ENCODE results near the gene SMC4. TPM values are rescaled to one million over a fixed set of nuclear protein-coding genes. Genes with fewer than 3 reads are reported as not detected.
"Not testable (repeated sequence)": the region's sequence is repeated elsewhere in the genome, so short reads cannot be mapped to it uniquely, and the experiment has no call there.

Gene SMC4
- 100 to 1,000 TPM; 149 to 154 TPM for total RNA-seq

- ChIA-PET POLR2A (interaction anchor here (0.5 to 2.2 kb wide), 18 partner anchors 9 to 510 kb away, joined by 3 to 28 read pairs (median 4); partner anchors contain the start of gene TRIM59), CTCF (interaction anchor here (1.8 kb wide), 1 partner anchor 14 kb away, joined by 6 read pairs; no protein-coding TSS in a partner anchor)
- intact Hi-C loops (cut with micrococcal nuclease) = loop anchor here (5.0 kb wide), 1 partner anchor 43 kb away; no protein-coding TSS in a partner anchor
- peak within 1 kb of the TSS; percentile 99 for H3K27ac Mint-ChIP-seq
- H3K36me3 Mint-ChIP-seq (ENCODE audit: low read depth) = peaks cover 41% of the 10 kb centered on the region
- H3K9me3 Mint-ChIP-seq = no peaks in the 10 kb centered on the region
- H3K27me3 Mint-ChIP-seq = peaks cover 6% of the 10 kb centered on the region
- ATAC-seq (peak; percentile 97), DNase-seq (peak; percentile 97)
- no peak for TF ChIP-seq CTCF (IDR thresholded peaks at IDR 0.05)
- H3K4me1 Mint-ChIP-seq (ENCODE audit: low read depth) = peaks cover 22% of the 10 kb centered on the region
- peak within 1 kb of the TSS; percentile 95 for H3K4me3 Mint-ChIP-seq
Measured at GRCh38 chr3:160399125-160400029, at the start of gene SMC4, which contains the start of gene IFT80. TSS of gene SMC4 (plus strand) at chr3:160399650. CDS start at chr3:160400827, 1,177 bp downstream. TSS of gene IFT80 (minus strand) at chr3:160399225. CDS start at chr3:160384600, 14,625 bp downstream.

- DNase-seq (no peak), ATAC-seq (no peak)
- ChIA-PET CTCF (no interaction called here), POLR2A (no interaction called here)
- Mint-ChIP-seq H3K9me3 (no peaks in the 10 kb centered on the region), H3K36me3 (ENCODE audit: low read depth) (peaks cover 18% of the 10 kb centered on the region), H3K27ac (no peak overlapping the region), H3K4me3 (no peak overlapping the region), H3K4me1 (ENCODE audit: low read depth) (no peaks in the 10 kb centered on the region), H3K27me3 (no peaks in the 10 kb centered on the region)
- no peak for TF ChIP-seq CTCF (IDR thresholded peaks at IDR 0.05)
- intact Hi-C loops (cut with micrococcal nuclease) = no loop called here
Measured at GRCh38 chr3:160355826-160356225, 43.6 kb upstream of the SMC4 start.

GRCh38 chr3:160362896-160363295 lies 36.6 kb upstream of the SMC4 start:
- intact Hi-C loops (cut with micrococcal nuclease); CTCF ChIA-PET; H3K27me3 Mint-ChIP-seq; H3K4me3 Mint-ChIP-seq; H3K27ac Mint-ChIP-seq; H3K9me3 Mint-ChIP-seq; DNase-seq; POLR2A ChIA-PET; ATAC-seq; H3K4me1 Mint-ChIP-seq (ENCODE audit: low read depth): not testable (repeated sequence)
- peaks cover 32% of the 10 kb centered on the region for H3K36me3 Mint-ChIP-seq (ENCODE audit: low read depth)

GRCh38 chr3:160365869-160366522 lies 33.5 kb upstream of the SMC4 start:
- peaks cover 14% of the 10 kb centered on the region for H3K4me1 Mint-ChIP-seq (ENCODE audit: low read depth)
- intact Hi-C loops (cut with micrococcal nuclease) = no loop called here
- DNase-seq (no peak), ATAC-seq (no peak)
- ChIA-PET POLR2A (no interaction called here), CTCF (no interaction called here)
- no peak overlapping the region for H3K27ac Mint-ChIP-seq
- H3K4me3 Mint-ChIP-seq = no peak overlapping the region
- TF ChIP-seq CTCF (IDR thresholded peaks at IDR 0.05) = no peak
- H3K27me3 Mint-ChIP-seq = no peaks in the 10 kb centered on the region
- H3K9me3 Mint-ChIP-seq = no peaks in the 10 kb centered on the region
- peaks cover 17% of the 10 kb centered on the region for H3K36me3 Mint-ChIP-seq (ENCODE audit: low read depth)

GRCh38 chr3:160368804-160369203 lies 30.6 kb upstream of the SMC4 start:
- Mint-ChIP-seq H3K9me3 (no peaks in the 10 kb centered on the region), H3K27ac (no peak overlapping the region), H3K36me3 (ENCODE audit: low read depth) (peaks cover 16% of the 10 kb centered on the region), H3K27me3 (no peaks in the 10 kb centered on the region), H3K4me1 (ENCODE audit: low read depth) (peaks cover 16% of the 10 kb centered on the region), H3K4me3 (no peak overlapping the region)
- intact Hi-C loops (cut with micrococcal nuclease) = no loop called here
- ChIA-PET POLR2A (no interaction called here), CTCF (no interaction called here)
- DNase-seq = no peak
- no peak for TF ChIP-seq CTCF (IDR thresholded peaks at IDR 0.05)
- no peak for ATAC-seq
